IMR-90 (cell line): ENCODE data around the gene IGDCC3.

Source experiments
- POLR2A ChIP-seq: IDR thresholded peaks from 2 replicates; pipeline ENCODE4 v1.6.1; 2012; ENCODE audit warnings: mild to moderate bottlenecking, low read depth, low read length
- SMC3 ChIP-seq: fragments of 150-350 bp; IDR thresholded peaks from 2 replicates; pipeline ENCODE4 v1.6.1; 2016; ENCODE audit warnings: low read depth, mild to moderate bottlenecking, antibody characterized with exemption, low read length, moderate library complexity
- TF ChIP-seq, protein P1 (sequence below): conservative IDR thresholded peaks from 2 replicates; pipeline ENCODE4 v1.5.1; 2012; ENCODE audit warnings: mild to moderate bottlenecking, low read depth, low read length, improper control_type of control experiment

DNA sequence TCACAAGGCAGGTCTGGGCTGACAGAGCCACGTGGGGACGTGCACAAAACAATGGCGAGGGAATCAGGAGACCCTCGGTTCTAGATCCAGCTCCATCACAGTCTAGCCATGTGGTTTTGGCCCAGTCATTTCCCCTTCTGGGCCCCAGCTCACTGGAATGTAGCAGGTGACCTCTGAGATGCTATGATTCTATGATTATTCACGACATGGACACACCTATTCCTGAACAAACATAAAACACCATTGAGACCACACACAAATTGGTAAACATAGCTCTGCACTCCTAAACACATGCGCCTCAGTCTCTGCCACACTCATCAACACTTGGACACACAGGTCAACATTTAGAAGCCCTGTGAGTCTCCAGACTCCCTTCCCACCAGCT lies 36.0 kb upstream of the IGDCC3 start:
- TF ChIP-seq POLR2A, result no peak
- TF ChIP-seq, protein P1, sequence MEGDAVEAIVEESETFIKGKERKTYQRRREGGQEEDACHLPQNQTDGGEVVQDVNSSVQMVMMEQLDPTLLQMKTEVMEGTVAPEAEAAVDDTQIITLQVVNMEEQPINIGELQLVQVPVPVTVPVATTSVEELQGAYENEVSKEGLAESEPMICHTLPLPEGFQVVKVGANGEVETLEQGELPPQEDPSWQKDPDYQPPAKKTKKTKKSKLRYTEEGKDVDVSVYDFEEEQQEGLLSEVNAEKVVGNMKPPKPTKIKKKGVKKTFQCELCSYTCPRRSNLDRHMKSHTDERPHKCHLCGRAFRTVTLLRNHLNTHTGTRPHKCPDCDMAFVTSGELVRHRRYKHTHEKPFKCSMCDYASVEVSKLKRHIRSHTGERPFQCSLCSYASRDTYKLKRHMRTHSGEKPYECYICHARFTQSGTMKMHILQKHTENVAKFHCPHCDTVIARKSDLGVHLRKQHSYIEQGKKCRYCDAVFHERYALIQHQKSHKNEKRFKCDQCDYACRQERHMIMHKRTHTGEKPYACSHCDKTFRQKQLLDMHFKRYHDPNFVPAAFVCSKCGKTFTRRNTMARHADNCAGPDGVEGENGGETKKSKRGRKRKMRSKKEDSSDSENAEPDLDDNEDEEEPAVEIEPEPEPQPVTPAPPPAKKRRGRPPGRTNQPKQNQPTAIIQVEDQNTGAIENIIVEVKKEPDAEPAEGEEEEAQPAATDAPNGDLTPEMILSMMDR, result no peak
- TF ChIP-seq SMC3, result no peak
